HL-60/S4 treated with retinoic acid at 250 ng/mL for 4 days and 3 days (cell line): ENCODE measurements around the gene RELCH.

Experiments used
- in situ Hi-C: fragments of 300-500 bp; cut with MboI; formaldehyde crosslinking; loops from 2 replicates; pipeline ENCODE4 v1.7.0; 2022; ENCODE audit warnings: low sequenced_read_pairs

RELCH gene

DNA sequence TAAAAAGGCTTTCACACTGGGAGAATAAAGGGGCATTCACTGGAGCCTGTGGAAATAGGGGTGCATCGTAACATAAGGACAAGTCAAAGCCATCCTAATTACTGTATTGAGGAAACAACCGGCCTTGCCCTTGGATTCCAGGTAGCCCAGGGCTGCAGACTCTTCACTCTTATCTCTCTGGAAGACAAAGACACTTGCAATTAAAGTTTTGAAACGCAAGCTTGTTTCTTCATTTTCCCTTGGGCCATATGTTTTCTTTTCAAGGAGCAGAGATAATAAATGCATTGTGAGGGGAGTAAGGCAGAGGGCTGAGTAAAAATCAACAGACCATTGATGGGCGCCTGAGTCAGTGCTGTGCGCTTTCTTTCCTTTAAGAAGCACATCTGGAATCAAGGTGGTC is 149.6 kb downstream of the RELCH start:
- in situ Hi-C loops, result no loop called here

DNA sequence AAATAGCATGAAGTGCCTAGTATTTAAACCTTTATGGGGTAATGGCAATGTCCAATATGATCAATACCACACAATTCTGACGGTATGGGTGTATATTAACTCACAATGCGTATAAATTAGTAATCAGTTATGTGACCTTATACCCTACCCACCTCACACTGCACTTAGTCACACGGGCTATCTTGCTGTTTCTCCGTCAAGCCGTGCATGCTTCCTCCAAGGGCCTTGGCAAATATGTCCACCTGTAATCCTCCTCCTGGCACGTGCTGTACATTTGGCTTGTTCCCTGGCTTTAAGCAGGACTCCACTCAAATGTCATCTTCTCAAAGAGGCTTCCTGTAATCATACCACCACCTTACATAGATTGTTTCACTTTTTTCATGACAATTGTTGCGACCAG is 150.3 kb downstream of the RELCH start:
- in situ Hi-C loops, result no loop called here

DNA sequence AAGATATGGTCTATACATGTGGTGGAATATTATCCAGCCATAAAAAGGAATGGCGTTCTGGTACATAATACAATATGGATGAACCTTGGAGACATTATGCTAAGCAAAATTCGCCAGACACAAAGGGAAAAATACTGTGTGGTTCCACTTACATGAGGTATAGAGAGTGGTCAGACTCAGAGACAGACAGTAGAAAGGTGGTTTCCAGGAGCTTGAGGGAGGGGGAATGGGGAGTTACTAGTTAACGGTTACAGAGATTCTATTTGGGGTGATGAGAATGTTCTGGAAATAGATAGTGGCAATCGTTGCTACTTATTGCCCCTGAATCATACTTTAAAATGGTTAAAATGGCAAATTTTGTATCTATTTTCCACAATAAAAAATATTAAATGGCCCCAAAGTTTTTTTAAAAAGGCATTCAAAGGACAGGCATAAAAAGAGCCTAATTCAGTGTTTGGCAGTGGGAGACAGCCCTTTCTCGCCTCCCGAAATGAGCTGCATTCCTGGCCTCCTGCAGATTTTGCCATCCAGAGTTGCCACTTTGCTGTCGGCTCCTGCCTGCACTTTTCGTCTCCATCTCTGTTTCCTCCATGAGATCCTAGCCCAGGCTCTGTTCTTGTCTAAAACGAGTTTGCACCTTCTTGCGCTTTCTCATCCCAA is 151.5 kb downstream of the RELCH start:
- in situ Hi-C loops, result no loop called here

DNA sequence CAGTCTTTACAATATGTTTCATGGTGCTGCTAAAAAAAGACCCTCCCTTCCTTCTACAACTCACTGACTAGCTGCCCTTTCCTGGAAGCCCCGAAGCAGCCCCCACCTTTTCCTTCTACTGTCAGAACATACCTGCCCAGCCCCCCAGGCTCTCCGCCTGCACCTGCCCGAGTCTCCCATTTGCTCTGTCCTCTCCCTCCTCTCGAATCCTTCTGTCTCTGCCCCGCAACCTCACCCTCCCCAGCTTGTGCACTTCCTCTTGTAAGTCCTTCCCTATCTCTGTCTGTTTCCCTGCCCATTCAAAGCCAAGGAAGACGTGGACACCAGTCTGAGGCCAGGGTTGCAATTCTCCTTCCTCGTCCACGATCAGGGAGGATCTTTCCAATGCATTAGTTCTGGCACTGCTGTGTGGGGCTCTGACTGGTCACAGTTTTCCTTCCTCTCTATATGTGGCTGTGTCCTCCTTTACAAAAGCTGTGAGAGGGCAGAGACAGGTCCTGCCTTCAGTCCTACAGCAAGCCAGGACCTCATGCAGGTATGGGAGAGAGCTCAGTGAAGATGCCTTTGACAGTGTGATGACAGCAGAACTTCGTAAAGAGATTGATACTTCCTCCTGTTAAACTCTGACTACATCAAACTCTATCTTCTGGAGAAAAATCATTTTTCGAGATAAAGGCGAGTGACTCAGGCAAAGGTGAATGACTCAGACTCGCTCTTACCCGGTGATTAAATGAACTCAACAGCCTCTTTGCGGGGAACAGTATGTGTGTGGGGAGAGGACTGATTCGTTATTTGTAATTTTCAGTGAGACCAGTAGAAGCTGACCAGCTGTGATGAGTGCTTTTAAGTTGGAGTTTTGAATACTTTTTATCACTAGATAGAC is 152.3 kb downstream of the RELCH start:
- in situ Hi-C loops, result no loop called here

DNA sequence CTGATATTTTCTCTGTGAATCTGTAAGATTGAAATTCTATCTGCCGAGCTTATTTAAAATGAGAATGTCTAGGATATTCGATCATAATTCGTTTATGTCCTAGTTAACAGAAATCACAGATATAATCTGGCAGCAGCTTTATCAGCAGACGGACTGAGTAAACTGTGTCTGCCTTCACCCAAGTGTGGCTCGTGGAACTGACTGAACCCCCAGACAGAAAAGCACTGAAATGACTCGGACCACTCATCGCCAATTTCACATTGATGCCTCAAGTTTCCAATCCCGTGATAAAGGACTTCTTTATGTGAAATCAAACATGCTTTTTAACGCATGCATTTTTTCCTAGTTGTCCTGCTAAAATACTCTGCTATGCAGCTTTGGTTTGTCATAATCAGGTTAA is 153.9 kb downstream of the RELCH start:
- in situ Hi-C loops, result no loop called here

DNA sequence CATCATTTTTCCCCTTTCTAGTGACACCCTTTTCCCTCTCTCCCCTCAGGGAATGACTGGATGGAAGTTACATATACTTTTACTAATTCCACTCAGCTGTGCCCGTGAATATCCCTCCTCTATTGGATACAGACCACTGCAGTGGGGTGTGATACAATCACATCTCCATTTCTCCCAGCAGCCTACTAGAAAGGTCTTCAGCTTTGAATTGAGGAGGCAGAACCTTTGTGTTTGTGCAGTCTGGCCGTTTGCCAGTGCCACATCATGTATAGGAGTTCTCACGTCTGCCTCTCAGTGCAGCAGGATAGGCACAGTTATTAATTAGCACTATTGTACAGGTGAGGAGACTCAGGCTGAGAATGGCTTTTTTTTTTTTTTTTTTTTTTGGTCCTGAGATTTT is 154.4 kb downstream of the RELCH start:
- in situ Hi-C loops, result no loop called here

DNA sequence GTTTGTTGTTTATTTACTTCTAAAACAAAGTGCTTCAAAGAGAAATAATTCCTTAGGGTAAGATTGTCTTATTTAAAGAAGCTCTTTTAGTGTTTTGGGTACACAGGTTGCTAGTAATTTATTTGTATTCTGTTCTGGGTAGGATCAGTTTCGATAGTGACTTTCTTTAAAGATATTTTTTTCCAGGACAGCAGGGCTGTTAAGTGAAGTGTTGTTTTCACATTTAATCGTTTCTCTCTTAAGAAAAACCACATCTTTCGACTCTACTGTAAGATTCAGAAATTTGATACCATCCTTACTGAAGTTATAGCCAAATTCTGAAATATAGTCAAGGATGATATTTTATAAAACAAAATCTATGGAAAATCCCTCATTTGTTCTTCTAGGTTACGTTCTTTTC is 155.8 kb downstream of the RELCH start:
- in situ Hi-C loops, result no loop called here

DNA sequence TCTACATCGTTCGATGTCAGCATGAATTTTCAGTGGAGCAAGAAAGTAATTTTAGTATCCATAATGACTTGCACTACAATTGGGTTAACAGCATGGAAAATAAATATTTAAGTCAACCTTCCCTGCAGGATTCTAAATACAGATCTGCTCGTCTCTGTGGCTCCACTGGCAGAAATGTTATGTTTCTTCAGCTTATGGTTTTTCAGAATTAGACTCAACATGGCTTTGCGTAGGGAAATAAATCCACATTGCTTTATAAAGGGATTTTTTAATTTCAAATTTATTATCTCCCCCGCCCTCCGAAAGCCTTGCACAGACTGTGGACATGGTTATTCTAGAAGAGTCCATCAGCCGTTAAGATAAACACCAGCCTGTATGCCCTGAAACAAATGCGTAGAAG is 156.3 kb downstream of the RELCH start:
- in situ Hi-C loops, result no loop called here

DNA sequence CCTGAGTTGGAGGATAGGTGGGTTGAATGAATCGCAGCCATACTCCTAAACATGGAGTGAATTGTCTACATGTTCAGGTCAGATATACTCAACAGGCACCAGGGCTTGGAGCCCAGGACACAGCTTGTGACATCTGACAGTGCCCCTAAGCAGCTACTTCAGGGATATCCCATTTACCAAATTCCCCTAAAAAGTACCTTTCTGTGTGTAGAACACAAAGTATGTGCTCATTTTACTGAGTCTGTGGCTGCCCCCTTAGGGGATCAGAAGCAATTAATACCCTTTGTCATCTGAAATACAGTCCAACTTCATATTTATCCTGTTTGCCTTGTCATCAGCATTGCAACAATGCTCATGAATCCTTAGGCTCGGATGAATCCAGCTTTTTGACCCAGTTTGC is 158.9 kb downstream of the RELCH start:
- in situ Hi-C loops, result no loop called here

DNA sequence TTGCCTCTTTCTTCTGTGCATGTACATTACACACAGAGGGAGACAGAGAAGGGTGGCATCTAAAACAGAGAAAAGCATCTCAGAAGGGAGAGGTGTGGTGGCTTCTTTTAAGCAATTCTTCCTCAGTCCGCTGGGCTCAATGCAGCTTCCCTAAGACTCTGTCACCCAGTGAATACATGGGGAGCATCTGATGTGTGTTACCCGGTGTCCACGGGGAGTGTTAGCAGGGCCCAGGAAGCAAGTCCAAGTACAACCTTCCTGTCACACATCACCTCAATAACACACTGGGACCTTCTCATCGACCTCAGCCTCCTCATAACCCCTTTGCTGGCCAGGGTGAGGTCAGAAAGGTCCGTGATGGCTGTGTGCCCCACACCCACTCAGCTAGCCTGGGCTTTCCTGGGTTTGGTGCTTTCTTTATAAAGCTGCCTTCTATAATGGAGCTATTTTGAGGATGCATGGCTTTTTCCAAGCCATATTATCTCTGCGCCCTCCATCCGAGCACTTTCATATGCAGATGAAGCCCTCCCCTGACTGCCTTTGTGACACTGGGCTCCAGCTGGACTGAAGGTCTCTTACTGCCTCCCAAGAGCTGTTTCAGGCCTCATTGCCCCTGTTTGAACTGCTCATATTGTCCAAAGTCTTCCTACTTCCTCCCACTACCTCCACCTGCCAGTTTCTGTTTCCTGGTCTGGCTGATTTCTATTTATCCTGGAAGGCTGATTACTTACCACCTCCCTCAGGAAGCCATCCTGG is 159.5 kb downstream of the RELCH start:
- in situ Hi-C loops, result no loop called here

DNA sequence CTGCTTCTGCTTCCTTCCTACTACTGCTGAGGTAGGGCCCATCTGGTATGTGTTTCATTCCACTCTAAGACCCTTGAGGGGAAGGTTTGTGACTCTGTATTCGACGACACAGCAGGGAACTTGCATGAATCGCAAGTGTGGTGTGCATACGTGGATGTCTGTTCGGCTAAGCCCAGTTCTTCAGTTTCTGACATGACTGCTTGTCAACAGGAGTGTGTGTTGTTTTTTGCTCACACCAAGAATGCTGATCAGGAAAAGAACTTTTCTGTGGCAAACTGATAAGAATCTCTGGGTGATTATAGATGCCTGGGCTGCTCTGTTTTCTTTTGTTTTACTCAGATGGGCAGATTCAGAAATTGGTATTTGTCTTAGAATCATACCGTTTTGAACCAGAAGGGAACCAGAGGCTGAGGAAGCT is 160.0 kb downstream of the RELCH start:
- in situ Hi-C loops, result no loop called here

DNA sequence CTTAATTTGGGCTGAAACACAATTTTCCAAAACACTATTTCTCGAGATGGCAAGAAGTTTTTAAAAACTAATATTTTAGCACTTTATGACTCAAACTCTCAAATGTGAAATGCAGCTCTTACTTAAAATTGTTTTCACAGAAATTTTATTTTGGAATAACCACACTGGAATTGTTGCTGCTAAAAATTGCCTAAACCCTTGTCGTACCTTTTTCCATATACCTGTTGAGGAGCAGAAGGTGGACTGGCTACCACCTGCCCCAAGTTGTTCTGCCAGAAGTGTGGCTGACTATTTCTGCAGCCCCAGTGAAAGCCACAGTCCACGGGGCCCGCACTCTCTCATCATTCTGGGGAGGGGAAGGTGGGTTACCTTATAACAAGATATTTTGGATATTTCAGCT is 161.4 kb downstream of the RELCH start:
- in situ Hi-C loops, result no loop called here

DNA sequence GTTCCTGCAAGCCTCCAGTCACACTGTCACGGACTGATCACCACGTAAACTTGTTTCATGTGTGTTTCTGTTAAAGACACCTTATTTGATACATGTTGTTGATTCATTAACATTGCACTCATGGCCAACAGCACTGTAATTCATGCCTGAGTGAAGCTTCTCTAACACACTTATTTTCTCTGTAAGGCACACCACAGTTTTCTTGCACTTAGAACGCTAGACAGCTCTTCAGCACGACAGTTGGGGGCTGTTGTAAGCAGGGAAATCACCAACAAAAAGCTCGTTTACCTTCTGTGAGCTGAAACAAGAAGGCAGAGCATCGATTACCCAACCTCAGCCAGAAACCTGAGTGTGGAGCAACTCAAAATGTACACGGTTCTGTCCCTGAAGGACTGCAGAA is 166.1 kb downstream of the RELCH start:
- in situ Hi-C loops, result no loop called here

DNA sequence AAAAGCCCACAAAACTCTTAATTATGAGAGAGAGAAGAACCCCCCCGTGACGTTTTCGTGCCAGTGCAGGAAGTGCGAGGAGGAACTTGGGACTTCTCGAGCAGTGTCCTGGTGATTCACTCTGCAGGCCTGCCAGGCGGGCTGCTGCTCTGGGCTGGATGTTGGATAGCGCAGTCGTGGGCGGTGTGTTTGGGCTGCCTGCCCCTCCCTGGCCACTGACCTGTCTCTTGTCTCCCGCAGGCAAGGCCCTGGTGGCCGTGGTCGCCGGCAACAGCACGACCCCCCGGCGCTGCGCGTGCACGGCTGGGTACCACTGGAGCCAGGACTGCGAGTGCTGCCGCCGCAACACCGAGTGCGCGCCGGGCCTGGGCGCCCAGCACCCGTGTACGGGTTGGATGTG is 167.1 kb downstream of the RELCH start:
- in situ Hi-C loops, result no loop called here

DNA sequence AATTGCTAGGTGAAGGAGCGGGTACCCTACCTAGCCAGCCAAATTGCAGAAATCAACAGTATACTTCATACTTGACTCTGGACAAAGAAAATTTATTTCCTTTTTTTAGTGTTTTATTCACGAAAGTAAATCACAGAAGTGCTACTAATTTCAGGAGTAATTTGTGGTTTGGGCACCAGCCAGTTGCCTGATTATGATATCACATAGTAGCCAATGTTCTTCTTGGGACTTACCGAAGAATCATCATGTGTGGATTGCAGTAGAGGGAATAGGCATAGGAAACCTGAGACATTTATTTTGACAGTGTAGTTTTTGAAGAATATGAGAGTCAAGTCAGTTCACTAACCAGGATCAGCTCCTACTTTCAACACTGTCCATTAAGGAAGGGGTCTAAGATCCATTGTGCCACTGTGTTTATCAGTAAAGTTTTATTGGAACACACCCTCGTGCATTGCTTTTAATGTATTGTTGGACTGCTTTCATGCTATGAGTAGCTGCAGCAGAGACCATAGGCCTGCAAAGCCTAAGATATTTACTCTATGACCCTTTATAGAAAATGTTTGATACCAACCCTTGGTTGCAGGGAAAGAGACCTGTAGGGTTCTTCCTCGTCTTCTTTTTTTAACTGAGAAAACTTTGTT is 170.1 kb downstream of the RELCH start:
- in situ Hi-C loops, result no loop called here
